Measurements from ENCODE around the gene TFCP2. TPM values are rescaled to one million over a fixed set of nuclear protein-coding genes. Genes with fewer than 3 reads are reported as not detected.

TFCP2 gene
- total RNA-seq, 1 donor from 2014 or later = 30.2 TPM

GRCh38 chr12:51049525-51049924 lies 123.4 kb downstream of the TFCP2 start:
- no peak for TF ChIP-seq CTCF (IDR thresholded peaks at IDR 0.05)
- Histone ChIP-seq H3K4me1 (peaks cover 31% of the 10 kb centered on the region), H3K27ac (no peak overlapping the region), H3K36me3 (peaks cover 49% of the 10 kb centered on the region), H3K4me3 (peak overlapping the region; percentile 83), H3K27me3 (ENCODE audit: low read depth) (no peaks in the 10 kb centered on the region), H3K9me3 (no peaks in the 10 kb centered on the region)
- DNase-seq = no peak
- ATAC-seq = no peak
- intact Hi-C loops (cut with DNase I) = no loop called here

DNA sequence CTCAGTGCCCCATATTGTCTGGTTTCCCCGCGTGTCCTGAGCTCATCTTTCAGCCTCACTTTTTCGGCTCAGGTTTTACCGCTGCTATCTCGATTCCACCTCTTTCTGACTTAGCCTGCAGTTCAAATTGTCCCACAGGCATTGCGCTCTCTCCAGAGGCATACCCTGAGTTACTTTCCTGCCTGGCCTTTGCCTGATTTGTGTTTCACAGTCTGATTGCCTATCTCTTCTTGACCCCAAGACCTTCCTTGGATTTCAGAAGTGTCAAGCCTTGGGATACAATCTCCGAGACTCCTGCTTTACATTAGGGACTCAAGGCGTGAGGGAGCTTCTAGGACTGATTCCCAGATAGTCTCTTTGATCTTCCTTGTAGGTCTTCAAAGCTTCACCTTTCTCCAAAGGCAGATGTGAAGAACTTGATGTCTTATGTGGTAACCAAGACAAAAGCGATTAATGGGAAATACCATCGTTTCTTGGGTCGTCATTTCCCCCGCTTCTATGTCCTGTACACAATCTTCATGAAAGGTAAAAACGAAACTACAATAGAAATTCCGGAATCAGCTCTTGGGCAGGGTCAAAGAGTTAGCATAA lies 124.2 kb downstream of the TFCP2 start:
- Histone ChIP-seq H3K9me3 (no peaks in the 10 kb centered on the region), H3K4me1 (peaks cover 31% of the 10 kb centered on the region), H3K27me3 (ENCODE audit: low read depth) (no peaks in the 10 kb centered on the region), H3K36me3 (peaks cover 41% of the 10 kb centered on the region), H3K27ac (peak overlapping the region; percentile 92), H3K4me3 (peak overlapping the region; percentile 83)
- DNase-seq = no peak
- intact Hi-C loops (cut with DNase I) = no loop called here
- ATAC-seq = peak in 1 of 2 donors; percentile 1
- TF ChIP-seq CTCF (IDR thresholded peaks at IDR 0.05) = no peak

DNA sequence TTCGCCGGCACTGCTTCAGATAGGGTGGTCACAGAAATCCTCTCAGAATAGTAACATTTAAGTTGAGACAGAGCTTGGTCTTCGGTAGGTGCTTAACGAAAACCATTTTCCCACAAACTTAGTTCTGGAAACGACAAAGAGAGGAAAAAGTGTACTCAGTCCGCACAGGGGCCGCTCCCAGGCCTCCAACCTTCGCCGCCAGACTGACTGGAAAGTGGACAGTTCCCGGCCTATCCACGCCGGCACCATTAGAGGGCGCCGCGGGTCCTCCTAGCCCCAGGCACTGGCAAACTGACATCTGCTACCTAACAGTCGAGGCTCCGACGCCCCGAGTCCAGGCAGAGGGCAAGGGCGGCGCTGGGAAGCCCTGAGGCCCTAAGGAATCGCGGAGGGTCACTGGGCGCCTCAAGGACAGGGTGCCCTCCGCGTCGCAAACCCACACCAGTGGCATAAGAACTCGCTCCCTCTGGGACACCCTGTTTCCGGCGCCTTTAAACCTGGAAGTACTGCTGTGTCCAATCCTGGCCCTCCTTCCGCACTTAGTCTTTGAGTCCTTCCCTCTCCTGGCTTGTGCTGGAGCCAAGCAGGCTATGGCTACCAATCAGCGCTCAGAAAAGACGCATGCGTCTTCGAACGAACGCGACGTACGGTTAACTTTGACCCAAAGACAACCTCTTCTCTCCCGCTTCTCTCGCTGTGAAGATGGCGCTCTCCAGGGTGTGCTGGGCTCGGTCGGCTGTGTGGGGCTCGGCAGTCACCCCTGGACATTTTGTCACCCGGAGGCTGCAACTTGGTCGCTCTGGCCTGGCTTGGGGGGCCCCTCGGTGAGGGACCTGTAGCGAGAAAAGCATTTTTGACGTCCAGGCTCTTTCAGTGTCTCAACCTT lies 125.0 kb downstream of the TFCP2 start, which contains the start of gene LETMD1:
Gene LETMD1, plus strand, starts transcription at position 673 of the 886 bp plus-strand sequence. Its CDS starts 30 bp downstream, at position 703.
- peaks cover 31% of the 10 kb centered on the region for H3K4me1 ChIP-seq
- peak; percentile 93 for DNase-seq
- H3K27ac ChIP-seq = peak within 1 kb of the TSS; percentile 92
- no peaks in the 10 kb centered on the region for H3K9me3 ChIP-seq
- ATAC-seq = peak; percentile 99
- peak within 1 kb of the TSS; percentile 83 for H3K4me3 ChIP-seq
- peak; percentile 92 for TF ChIP-seq CTCF (IDR thresholded peaks at IDR 0.05)
- H3K27me3 ChIP-seq (ENCODE audit: low read depth) = no peaks in the 10 kb centered on the region
- intact Hi-C loops (cut with DNase I) = no loop called here
- peaks cover 33% of the 10 kb centered on the region for H3K36me3 ChIP-seq

Other genes with a start within 250 kb of the TFCP2 start
- gene HIGD1C, start 220.6 kb downstream of the TFCP2 start, total RNA-seq = not detected
- gene SLC11A2, start 146.8 kb downstream of the TFCP2 start, total RNA-seq = 102 TPM
- gene LETMD1, start 124.8 kb downstream of the TFCP2 start, total RNA-seq = 69.6 TPM
- gene CSRNP2, start 89.5 kb downstream of the TFCP2 start, total RNA-seq = 21.2 TPM
- 13.5 TPM for gene POU6F1, start 44.9 kb upstream of the TFCP2 start, total RNA-seq
- 259 TPM for gene DAZAP2, start 65.7 kb upstream of the TFCP2 start, total RNA-seq
- gene SMAGP, start 97.3 kb upstream of the TFCP2 start, total RNA-seq = 31.3 TPM
- 45.4 TPM for gene BIN2, start 151.0 kb upstream of the TFCP2 start, total RNA-seq
- gene CELA1, start 173.5 kb upstream of the TFCP2 start, total RNA-seq = not detected
- gene GALNT6, start 218.3 kb upstream of the TFCP2 start, total RNA-seq = 24.0 TPM

Data from lower lobe of right lung (tissue), 2 donors.